C4-2B (cell line): ENCODE results near the gene DOCK10.

Experiments used
- H3K27ac ChIP-seq: fragments of 450-650 bp; 2 replicates; pipeline ENCODE4 v1.5.1; 2017
- CTCF ChIP-seq: fragments of 450-650 bp; conservative IDR thresholded peaks from 2 replicates; pipeline ENCODE4 v1.5.1; 2017; ENCODE audit warnings: mild to moderate bottlenecking
- ZFX ChIP-seq: fragments of 450-650 bp; IDR thresholded peaks from 2 replicates; pipeline ENCODE4 v1.6.1; 2017

The DOCK10 gene

GRCh38 chr2:224813578-224813977 lies 228.7 kb downstream of the DOCK10 start:
- no peak overlapping the region for H3K27ac ChIP-seq
- TF ChIP-seq CTCF (no peak), ZFX (no peak)

- H3K27ac ChIP-seq, result no peak overlapping the region
- TF ChIP-seq ZFX, result no peak
- peak; percentile 23 for TF ChIP-seq CTCF
Observed at GRCh38 chr2:224807153-224807964, 234.9 kb downstream of the DOCK10 start.

GRCh38 chr2:224803930-224804329 lies 238.3 kb downstream of the DOCK10 start:
- TF ChIP-seq ZFX (no peak), CTCF (no peak)
- no peak overlapping the region for H3K27ac ChIP-seq

- TF ChIP-seq CTCF (no peak), ZFX (no peak)
- H3K27ac ChIP-seq, result no peak overlapping the region
Observed at GRCh38 chr2:224802407-224802806, 239.9 kb downstream of the DOCK10 start.

GRCh38 chr2:224801360-224801759 lies 240.9 kb downstream of the DOCK10 start:
- TF ChIP-seq CTCF (no peak), ZFX (no peak)
- no peak overlapping the region for H3K27ac ChIP-seq

GRCh38 chr2:224799691-224800090 lies 242.6 kb downstream of the DOCK10 start:
- H3K27ac ChIP-seq, result no peak overlapping the region
- TF ChIP-seq ZFX, result no peak
- TF ChIP-seq CTCF, result no peak

- no peak overlapping the region for H3K27ac ChIP-seq
- TF ChIP-seq ZFX (no peak), CTCF (no peak)
Observed at GRCh38 chr2:224798180-224798579, 244.1 kb downstream of the DOCK10 start.
